Measurements from ENCODE around the gene SEMA3C. TPM values are rescaled to one million over a fixed set of nuclear protein-coding genes. Genes with fewer than 3 reads are reported as not detected.

SEMA3C gene
- total RNA-seq, 1 donor from 2014 or later = 34.8 TPM

- Histone ChIP-seq H3K36me3 (no peaks in the 10 kb centered on the region), H3K27me3 (ENCODE audit: low read depth) (no peaks in the 10 kb centered on the region), H3K9me3 (no peaks in the 10 kb centered on the region), H3K4me3 (no peak overlapping the region), H3K27ac (no peak overlapping the region), H3K4me1 (peaks cover 7% of the 10 kb centered on the region)
- intact Hi-C loops (cut with DNase I) = no loop called here
- ATAC-seq (peak in 1 of 2 donors; percentile 28), DNase-seq (no peak)
- TF ChIP-seq CTCF (IDR thresholded peaks at IDR 0.05) = no peak
Observed at GRCh38 chr7:80771523-80771922, 147.3 kb downstream of the SEMA3C start.

GRCh38 chr7:80770675-80771081 lies 148.2 kb downstream of the SEMA3C start:
- no peak for TF ChIP-seq CTCF (IDR thresholded peaks at IDR 0.05)
- H3K27me3 ChIP-seq (ENCODE audit: low read depth) = no peaks in the 10 kb centered on the region
- H3K4me3 ChIP-seq = no peak overlapping the region
- intact Hi-C loops (cut with DNase I) = no loop called here
- no peaks in the 10 kb centered on the region for H3K36me3 ChIP-seq
- no peaks in the 10 kb centered on the region for H3K9me3 ChIP-seq
- peaks cover 7% of the 10 kb centered on the region for H3K4me1 ChIP-seq
- no peak for DNase-seq
- ATAC-seq = peak; percentile 42 to 55
- H3K27ac ChIP-seq = no peak overlapping the region

- Histone ChIP-seq H3K4me3 (no peak overlapping the region), H3K27me3 (ENCODE audit: low read depth) (no peaks in the 10 kb centered on the region), H3K9me3 (no peaks in the 10 kb centered on the region), H3K27ac (no peak overlapping the region), H3K4me1 (peaks cover 7% of the 10 kb centered on the region), H3K36me3 (no peaks in the 10 kb centered on the region)
- TF ChIP-seq CTCF (IDR thresholded peaks at IDR 0.05) = no peak
- no peak for DNase-seq
- intact Hi-C loops (cut with DNase I) = no loop called here
- no peak for ATAC-seq
Observed at GRCh38 chr7:80770061-80770460, 148.8 kb downstream of the SEMA3C start.

GRCh38 chr7:80768756-80769155 lies 150.1 kb downstream of the SEMA3C start:
- no peaks in the 10 kb centered on the region for H3K9me3 ChIP-seq

GRCh38 chr7:80767654-80768053 lies 151.2 kb downstream of the SEMA3C start:
- H3K27ac ChIP-seq = no peak overlapping the region
- no peaks in the 10 kb centered on the region for H3K9me3 ChIP-seq

More at GRCh38 chr7:80768756-80769155, 150.1 kb downstream of the SEMA3C start:
- H3K4me3 ChIP-seq = no peak overlapping the region
- no peaks in the 10 kb centered on the region for H3K36me3 ChIP-seq
- no peak overlapping the region for H3K27ac ChIP-seq
- no peak for TF ChIP-seq CTCF (IDR thresholded peaks at IDR 0.05)
- no peak for ATAC-seq
- H3K4me1 ChIP-seq = peaks cover 7% of the 10 kb centered on the region
- no peaks in the 10 kb centered on the region for H3K27me3 ChIP-seq (ENCODE audit: low read depth)
- DNase-seq = no peak
- intact Hi-C loops (cut with DNase I) = no loop called here

More at GRCh38 chr7:80767654-80768053, 151.2 kb downstream of the SEMA3C start:
- intact Hi-C loops (cut with DNase I) = no loop called here
- H3K4me1 ChIP-seq = peaks cover 7% of the 10 kb centered on the region
- H3K4me3 ChIP-seq = no peak overlapping the region
- DNase-seq = no peak
- H3K27me3 ChIP-seq (ENCODE audit: low read depth) = no peaks in the 10 kb centered on the region
- no peaks in the 10 kb centered on the region for H3K36me3 ChIP-seq
- TF ChIP-seq CTCF (IDR thresholded peaks at IDR 0.05) = no peak
- ATAC-seq = no peak

All from lower lobe of right lung (tissue), 2 donors.